SU-DHL-6 (cell line): ENCODE data around the gene SAMD10.
"Not testable (repeated sequence)": the region's sequence is repeated elsewhere in the genome, so short reads cannot be mapped to it uniquely, and the experiment has no call there.

Source experiments
- H2AFZ ChIP-seq: fragments of 200-600 bp; sonication (generic); 2 replicates; pipeline ENCODE4 v1.6.1; 2014; ENCODE audit warnings: low read depth, mild to moderate bottlenecking, moderate library complexity, mixed read lengths, antibody characterized with exemption, low read length; ENCODE audit not compliant: severe bottlenecking
- H3F3A ChIP-seq: fragments of 200-600 bp; shearing (Covaris generic); 2 replicates; pipeline ENCODE4 v1.6.0; 2016; ENCODE audit warnings: antibody characterized with exemption, mild to moderate bottlenecking; ENCODE audit not compliant: insufficient read depth
- H3K27ac ChIP-seq: fragments of 200-600 bp; sonication (generic); 2 replicates; pipeline ENCODE4 v1.5.1; 2016; ENCODE audit warnings: low read depth, mild to moderate bottlenecking, low read length, moderate library complexity, mixed read lengths
- H3K27me3 ChIP-seq: fragments of 200-600 bp; sonication (generic), shearing (Covaris generic); 2 replicates; pipeline ENCODE4 v1.6.0; 2014; ENCODE audit warnings: mild to moderate bottlenecking, low read length
- H3K36me3 ChIP-seq: fragments of 200-600 bp; sonication (generic); 2 replicates; pipeline ENCODE4 v1.6.1; 2014; ENCODE audit warnings: mild to moderate bottlenecking, low read length, mixed read lengths
- H3K4me2 ChIP-seq: fragments of 300-600, 200-600 bp; shearing (Covaris generic), sonication (generic); 2 replicates; pipeline ENCODE4 v1.6.0; 2014; ENCODE audit warnings: low read length, low read depth, mild to moderate bottlenecking; ENCODE audit not compliant: poor library complexity, severe bottlenecking
- H3K4me3 ChIP-seq: fragments of 200-600 bp; sonication (generic); 2 replicates; pipeline ENCODE4 v1.5.1; 2014; ENCODE audit warnings: antibody characterized with exemption, low read length, mild to moderate bottlenecking, mixed read lengths; ENCODE audit not compliant: insufficient read depth, poor library complexity, severe bottlenecking
- H3K79me2 ChIP-seq: fragments of 200-600 bp; sonication (generic); 2 replicates; pipeline ENCODE4 v1.6.1; 2014; ENCODE audit warnings: mild to moderate bottlenecking, low read length, moderate library complexity; ENCODE audit not compliant: insufficient read depth
- H3K9ac ChIP-seq: fragments of 200-600 bp; sonication (generic); 2 replicates; pipeline ENCODE4 v1.7.0; 2014; ENCODE audit warnings: mild to moderate bottlenecking, low read length
- H3K9me2 ChIP-seq: fragments of 200-600 bp; sonication (generic); replicated peaks from 2 replicates; pipeline ENCODE4 v1.6.1; 2014; ENCODE audit warnings: low read length; ENCODE audit not compliant: insufficient read depth
- H3K9me3 ChIP-seq: fragments of 200-600 bp; sonication (generic); 2 replicates; pipeline ENCODE4 v1.6.1; 2014; ENCODE audit warnings: low read length, mixed read lengths; ENCODE audit not compliant: insufficient read depth
- H4K20me1 ChIP-seq: fragments of 200-600 bp; sonication (generic); 2 replicates; pipeline ENCODE4 v1.6.1; 2014; ENCODE audit warnings: low read depth, mild to moderate bottlenecking, antibody characterized with exemption, low read length, moderate library complexity, mixed read lengths
- EZH2phosphoT487 ChIP-seq: fragments of 200-600 bp; sonication (generic), shearing (Covaris generic); conservative IDR thresholded peaks from 2 replicates; pipeline ENCODE4 v1.6.1; 2018; ENCODE audit warnings: mild to moderate bottlenecking, antibody characterized with exemption, low read length, moderate library complexity, mixed read lengths
- TF ChIP-seq, protein P1 (sequence below): fragments of 200-600 bp; sonication (generic); IDR thresholded peaks from one replicate; pipeline ENCODE4 v1.5.1; 2017; ENCODE audit warnings: antibody characterized with exemption, mild to moderate bottlenecking, low read length, moderate library complexity; ENCODE audit not compliant: insufficient read depth, poor library complexity, severe bottlenecking

SAMD10 gene

DNA sequence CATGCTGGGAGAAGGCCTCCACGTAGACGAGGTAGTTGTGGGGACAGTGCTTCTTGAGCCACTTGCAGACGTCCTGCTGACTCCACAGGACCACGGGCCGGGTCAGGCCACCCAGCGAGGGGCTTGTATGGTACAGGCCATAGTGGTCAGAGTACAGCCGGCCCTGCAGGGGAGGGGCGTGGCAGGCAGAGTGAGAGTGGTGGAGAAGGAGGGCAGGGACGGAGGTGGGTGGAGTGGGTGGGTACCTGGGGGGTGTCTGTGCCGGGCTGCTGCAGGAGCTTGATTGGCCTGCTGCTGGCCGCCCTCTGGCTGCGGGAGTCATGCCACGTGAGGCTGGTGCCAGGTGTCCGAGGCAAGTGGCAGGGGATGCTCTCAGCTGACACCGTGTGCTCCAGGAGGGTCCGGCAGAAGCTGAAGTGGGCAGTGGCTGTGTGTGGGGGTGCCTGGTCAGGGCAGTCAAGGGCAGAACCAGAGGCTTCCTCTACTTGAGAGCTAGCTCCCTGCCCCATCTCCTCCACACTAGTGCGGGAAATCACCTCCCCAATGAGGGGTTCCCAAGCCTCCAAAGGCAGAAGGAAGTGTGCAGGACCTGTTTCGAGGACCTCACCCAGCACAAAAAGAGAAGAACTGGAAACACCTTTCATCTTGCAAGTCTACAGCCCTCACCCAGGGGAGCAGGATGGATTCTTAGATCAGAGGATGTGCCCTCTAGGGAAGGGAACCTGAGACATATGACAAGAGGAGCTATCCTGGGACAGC, 2.3 kb downstream of the SAMD10 start:
- Histone ChIP-seq H2AFZ (no peak overlapping the region), H3K4me3 (no peak overlapping the region), H3K79me2 (peaks cover 7% of the 10 kb centered on the region), H3K27ac (no peak overlapping the region), H3K9me2 (no peaks in the 10 kb centered on the region), H3K9ac (no peak overlapping the region), H3K4me2 (no peak overlapping the region), H3K36me3 (no peaks in the 10 kb centered on the region), H3K9me3 (no peaks in the 10 kb centered on the region), H4K20me1 (no peaks in the 10 kb centered on the region), H3F3A (peaks cover 19% of the 10 kb centered on the region), H3K27me3 (no peaks in the 10 kb centered on the region)
- TF ChIP-seq, protein P1, sequence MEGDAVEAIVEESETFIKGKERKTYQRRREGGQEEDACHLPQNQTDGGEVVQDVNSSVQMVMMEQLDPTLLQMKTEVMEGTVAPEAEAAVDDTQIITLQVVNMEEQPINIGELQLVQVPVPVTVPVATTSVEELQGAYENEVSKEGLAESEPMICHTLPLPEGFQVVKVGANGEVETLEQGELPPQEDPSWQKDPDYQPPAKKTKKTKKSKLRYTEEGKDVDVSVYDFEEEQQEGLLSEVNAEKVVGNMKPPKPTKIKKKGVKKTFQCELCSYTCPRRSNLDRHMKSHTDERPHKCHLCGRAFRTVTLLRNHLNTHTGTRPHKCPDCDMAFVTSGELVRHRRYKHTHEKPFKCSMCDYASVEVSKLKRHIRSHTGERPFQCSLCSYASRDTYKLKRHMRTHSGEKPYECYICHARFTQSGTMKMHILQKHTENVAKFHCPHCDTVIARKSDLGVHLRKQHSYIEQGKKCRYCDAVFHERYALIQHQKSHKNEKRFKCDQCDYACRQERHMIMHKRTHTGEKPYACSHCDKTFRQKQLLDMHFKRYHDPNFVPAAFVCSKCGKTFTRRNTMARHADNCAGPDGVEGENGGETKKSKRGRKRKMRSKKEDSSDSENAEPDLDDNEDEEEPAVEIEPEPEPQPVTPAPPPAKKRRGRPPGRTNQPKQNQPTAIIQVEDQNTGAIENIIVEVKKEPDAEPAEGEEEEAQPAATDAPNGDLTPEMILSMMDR = no peak

DNA sequence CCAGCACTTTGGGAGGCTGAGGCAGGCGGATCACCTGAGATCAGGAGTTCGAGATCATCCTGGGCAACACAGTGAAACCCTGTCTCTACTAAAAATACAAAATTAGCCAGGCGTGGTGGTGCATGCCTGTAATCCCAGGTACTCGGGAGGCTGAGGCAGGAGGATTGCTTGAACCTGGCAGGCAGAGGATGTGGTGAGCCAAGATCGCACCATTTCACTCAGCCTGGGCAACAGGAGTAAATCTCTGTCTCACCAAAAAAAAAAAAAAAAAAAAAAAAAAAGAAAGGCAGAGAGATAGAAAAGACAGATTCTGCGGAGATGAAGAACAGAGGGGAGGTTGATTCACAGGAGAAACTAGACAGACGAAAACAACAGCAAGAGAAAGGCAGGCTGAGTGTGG, 2.9 kb downstream of the SAMD10 start:
- H3K27ac ChIP-seq, H3K9me2 ChIP-seq, H3K4me2 ChIP-seq, H3K36me3 ChIP-seq, H3K9me3 ChIP-seq, H3K9ac ChIP-seq, H3K79me2 ChIP-seq, H2AFZ ChIP-seq, H3K27me3 ChIP-seq, H4K20me1 ChIP-seq, H3K4me3 ChIP-seq: not testable (repeated sequence)
- peaks cover 19% of the 10 kb centered on the region for H3F3A ChIP-seq

DNA sequence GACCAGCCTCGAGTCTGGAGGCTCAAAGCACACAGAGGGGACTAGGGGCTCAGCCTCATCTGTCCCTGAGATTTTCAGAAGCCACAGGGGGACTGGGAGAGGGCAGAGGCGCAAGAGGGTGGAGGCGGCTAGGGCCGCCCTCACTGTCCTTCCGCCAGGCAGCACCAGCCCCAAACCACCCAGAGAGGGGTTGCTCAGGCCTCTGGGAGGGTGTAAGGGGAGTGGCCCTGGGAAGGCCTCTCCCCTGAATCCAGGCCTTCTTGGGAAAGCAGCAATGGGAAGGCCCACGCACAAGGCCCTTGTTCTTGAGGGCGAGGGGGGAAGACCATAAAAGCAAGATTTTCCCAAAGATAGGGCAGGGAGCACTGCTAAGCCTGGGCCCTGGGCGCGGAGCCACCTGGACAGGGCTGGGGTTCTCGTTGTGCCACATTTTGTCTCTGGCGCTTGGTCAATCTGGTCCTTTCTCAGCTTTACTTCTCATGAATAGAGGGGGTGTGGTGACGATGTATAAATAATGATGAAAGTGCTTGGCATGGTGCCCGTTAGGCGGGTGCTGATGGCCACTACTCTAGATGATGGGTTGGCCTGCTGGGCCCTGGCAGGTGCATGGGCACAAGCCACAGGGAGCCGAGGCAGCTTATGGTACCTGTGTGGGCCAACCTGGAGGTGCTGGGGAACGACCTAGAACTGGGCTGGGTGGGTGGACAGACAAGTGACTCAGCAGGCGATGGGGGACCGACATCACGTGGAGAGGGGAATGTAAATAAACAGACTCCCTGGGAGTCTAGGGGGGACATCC, 4.8 kb downstream of the SAMD10 start:
- Histone ChIP-seq H3K27ac (no peak overlapping the region), H4K20me1 (no peaks in the 10 kb centered on the region), H3K9me3 (no peaks in the 10 kb centered on the region), H2AFZ (no peak overlapping the region), H3K4me3 (no peak overlapping the region), H3K9ac (no peak overlapping the region), H3K79me2 (no peaks in the 10 kb centered on the region), H3K36me3 (no peaks in the 10 kb centered on the region), H3K27me3 (no peaks in the 10 kb centered on the region), H3K9me2 (no peaks in the 10 kb centered on the region), H3K4me2 (no peak overlapping the region), H3F3A (peaks cover 8% of the 10 kb centered on the region)
- TF ChIP-seq, protein P1 = no peak
- no peak for TF ChIP-seq EZH2phosphoT487
